NCI-H82 treated with DMSO at 0.1 percent for 48 hours (cell line): ENCODE data around the gene GALNT1.

Experiments
- DNase-seq: peaks from one replicate; lab custom pipeline; 2025; ENCODE audit not compliant: unreplicated experiment; lab: John Stamatoyannopoulos, UW

The GALNT1 gene

DNA sequence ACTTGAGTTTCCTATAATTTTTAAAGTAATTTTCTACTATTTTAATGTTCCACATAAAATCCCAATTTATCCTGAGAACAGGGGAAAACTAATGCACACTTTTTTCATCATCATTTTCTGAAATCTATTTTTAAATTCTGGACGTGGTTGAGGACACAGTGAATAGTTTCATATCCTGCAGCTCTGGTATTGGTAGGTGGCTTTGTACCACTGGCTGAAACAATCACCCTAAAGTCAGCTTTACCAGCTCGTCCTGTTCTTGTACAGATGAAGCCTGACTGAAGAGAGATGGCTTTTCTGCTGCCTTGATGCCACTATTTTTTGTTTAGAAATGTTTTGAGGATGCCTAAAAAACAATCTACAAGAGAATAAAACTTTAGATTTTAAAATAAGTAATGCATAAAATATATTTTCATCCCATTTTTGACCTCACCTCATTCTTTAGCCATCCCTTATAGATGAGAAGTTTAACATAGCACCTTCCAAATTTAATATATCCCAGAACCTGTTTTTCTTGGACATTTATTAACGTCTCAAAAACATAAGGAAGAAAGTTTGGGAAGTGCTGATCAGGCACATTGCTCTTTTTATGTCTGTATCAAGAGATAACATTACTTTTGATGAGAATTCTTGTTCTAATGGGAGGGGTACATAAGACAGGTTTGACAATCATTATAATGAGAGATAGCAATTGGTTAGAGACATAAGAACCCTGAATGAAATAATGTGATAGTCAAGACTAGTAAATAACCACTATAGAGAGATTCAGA, 80.9 kb downstream of the GALNT1 start:
- no peak for DNase-seq

DNA sequence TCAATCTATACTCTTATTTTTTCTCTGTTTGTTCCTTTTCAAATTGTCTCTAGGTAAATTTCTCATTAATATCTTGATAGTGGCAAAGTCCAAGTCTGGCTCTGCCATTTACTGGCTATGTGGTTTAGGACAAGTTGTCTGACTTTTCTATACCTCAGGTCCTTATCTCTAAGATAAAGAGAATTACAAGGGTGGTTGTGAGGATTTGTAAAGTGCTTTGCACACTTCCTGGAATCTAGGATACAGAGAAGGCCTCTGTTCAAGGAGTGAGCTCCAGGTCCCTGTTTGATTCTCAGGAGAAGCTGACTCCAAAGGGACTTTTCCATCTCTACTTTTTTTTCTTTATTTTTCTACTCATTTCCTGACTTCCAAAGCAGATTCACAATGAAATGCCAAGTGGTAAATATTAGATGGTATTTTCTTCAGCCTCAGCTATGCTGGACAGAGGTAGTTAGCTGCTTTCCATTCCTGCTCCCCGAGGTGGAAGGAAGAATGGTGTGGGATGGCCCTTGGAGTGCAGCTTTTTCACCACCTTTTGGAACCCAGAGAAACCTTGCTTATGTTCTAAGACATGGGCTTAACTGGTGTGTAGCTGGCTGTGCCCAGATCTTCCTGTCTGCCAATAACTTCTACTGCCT, 90.5 kb downstream of the GALNT1 start:
- DNase-seq, result no peak

DNA sequence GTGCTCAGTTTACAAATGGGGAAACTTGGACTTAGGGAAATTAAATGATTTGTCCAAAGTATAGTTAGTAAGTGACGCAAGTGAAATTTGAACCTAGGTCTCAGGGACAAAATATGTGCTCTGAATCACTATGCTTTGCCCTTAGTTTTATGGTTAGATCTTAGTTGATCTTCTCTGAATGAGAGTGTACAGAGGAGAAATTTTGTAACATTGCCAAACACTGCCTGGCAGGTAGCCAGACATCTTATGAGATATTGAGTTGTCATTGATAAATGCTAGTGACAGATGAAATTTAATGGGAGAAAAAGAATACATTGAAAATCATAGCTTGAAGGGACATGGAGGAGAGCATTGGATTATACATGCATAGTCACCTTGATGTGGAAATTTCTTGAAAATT, 91.4 kb downstream of the GALNT1 start:
- DNase-seq, result no peak

DNA sequence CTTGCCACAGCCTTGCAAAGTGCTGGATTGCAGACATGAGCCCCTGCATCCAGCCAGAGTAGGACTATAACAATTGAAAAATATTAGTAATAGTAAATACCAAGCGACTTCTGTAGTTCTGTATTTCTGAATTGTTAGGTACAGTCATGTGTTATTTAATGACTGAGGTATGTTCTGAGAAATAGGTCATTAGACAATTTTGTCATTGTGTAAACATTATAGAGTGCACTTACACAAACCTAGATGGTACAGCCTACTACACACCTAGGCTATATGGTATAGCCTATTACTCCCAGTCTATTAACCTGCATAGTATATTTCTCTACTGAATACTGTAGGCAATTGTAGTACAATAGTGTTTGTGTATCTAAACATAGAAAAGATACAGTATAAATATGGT, 92.1 kb downstream of the GALNT1 start:
- DNase-seq, result no peak

DNA sequence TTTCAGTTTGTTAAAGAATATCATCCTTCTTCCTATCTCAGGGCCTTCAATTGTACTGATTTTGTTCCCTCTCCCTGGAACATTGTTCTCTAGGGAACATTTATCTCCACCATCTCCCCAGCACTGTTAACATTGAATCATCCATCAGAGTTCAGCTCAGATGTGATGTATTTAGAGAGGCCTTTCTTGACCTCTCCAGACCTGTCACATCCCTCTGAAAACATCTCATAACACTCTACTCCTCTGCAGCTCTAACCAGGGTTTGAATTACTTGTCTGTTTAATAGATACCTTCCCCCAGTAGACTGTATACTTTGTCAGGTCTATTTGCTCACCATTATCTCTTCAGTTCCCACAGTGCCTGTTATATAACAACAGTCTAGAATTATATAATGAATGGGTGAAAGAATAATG, 98.6 kb downstream of the GALNT1 start:
- DNase-seq, result no peak

DNA sequence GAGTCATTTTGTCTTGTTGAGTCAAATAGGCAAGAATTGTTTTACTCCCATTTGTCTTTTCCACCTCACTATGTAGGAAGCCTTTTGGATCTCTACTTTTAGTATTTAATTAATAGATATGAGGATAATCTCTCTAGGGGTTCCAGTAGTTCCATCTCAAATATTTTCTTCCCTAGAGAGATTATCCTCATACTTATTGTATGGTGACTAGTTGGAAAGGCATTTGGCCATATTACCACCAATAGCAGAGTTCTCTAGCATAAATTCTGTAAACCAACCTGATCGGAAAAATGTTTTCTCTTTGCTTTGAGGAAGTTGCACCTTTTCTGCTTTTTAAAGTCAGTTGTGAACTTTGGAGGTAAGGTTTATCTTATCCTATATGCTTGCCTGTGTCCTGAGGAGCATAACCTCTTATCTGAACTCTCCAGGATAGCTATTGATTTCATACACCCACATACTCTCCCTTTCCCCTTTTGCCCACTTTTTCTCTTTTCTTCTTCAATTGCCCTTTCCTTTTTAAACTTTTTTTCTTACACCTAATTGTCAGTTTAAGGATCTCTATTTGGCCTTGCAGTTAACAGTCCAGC, 100.8 kb downstream of the GALNT1 start:
- no peak for DNase-seq

DNA sequence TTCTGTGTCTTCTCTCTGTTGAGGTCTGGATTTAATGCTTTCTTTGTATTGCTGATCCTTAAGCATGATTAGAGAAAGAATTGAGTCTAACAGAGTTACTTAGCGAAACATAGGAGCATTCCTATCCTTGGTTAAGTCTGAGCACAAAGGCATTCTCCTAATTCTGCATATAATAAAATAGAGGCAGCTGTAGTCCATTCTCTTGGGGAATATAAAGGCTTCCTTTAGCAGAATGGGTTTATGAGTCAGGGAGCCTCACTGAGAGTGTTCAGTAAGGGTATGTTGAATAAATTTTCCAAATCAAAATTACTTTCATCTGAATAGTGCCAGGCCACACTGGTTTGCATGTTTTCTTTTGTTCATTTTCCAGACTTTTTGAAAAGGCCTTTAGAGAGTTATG, 101.5 kb downstream of the GALNT1 start:
- no peak for DNase-seq

DNA sequence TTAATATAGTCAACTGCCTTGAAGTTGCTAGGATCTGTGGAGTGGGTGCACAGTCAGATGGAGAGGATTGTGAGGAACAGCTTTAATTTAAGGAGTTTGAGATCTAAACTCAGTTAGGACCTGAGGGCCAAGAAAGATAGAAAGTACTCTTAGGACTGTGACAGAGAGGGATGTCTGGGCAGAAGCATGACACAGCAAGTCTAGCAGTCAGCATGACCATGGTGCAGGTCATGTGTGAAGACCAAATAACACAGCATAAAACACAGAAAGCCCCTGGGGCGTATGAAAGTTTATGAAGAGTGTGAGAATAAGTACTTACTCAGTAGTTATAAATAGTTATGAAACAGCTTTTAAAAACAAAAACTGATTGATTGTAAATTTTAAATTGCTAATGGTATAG, 107.2 kb downstream of the GALNT1 start:
- DNase-seq, result no peak

DNA sequence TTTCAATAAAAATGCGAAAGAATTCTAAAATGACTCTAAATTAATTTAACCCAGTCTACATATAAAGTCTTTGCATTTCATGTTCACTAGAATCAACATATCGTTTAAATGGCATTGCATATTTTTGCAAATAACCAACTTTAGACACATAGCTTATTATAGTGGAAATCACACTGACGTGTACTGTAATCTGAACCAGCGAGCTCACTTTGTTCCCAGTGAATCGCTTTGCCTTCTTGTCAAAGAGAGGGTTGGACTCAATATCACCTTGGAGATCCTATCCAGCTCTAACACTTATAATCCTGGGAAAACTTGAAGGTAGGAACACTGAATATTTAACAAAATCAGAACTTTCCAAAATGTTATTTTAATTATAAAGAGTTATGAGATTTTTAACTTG, 108.2 kb downstream of the GALNT1 start:
- DNase-seq, result no peak

DNA sequence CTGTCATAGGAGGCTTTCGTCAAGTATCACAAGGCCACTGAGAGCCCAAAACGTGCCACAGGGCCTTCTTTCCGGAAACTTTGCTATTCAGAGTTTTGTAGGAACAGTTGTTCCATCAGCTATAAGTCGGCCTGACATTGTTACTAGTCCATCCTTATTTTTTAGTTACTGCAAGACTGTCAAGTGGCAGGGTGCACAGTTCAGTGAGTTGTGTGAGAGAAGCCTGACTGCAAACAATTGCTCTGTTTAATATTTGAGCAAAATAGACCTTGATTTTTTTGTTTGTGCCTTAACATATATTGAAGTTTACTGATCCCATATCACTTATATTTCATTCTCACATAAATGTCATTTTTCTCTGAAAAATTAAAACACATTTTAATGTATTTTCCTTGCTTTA, 110.1 kb downstream of the GALNT1 start:
- no peak for DNase-seq

DNA sequence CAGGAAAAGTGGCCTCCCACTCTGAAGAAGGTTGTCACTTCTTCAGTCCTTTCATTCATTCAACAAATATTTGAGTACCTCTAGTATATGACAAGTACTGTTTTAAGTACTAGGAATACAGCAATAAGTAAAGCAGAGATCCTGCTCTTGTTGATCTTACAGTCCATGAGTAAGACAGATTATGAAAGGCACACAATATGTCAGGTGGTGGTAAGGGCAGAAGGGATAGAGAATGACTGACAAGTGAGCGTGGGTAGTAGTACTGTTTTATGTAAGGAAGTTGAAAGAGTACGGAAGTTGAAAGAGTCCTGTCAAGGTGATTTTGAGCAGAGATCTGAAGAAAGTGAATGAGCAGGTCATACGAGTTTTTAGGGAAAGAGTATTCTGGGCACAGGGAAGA, 111.3 kb downstream of the GALNT1 start:
- no peak for DNase-seq

DNA sequence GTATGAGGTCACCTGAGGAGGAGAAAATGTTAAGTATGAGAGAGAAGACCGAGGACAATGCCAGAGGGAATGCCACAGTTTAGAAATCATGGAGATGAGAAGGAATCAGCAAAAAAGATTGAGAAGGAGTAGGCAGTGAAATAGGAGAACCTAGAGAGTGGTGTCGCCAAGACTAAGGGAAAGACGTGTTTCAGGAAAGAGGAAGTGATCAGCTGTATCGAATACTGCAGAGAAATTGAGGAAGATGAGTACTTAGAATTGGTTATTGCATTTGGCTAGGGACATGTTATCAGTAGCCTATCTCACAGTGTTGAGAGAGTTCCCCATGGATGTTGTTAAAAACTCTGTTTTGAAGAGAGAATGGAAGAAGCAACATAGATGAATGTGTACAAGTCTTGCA, 112.3 kb downstream of the GALNT1 start:
- no peak for DNase-seq

DNA sequence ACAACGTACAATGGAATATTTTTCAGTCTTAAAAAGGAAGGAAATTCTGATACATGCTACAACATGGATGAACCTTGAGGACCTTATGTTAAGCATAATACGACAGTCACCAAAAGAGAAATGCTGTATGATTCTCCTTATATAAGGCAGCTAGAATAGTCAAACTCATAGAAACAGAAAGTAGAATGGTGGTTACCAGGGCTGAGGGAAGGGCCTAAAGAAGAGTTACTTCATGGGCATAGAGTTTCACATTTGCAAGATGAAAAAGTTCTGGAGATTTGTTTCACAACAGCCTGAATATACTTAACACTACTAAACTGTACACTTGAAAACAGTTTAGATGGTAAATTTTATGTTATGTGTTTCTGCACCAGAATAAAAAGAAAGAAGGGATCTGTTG, 113.3 kb downstream of the GALNT1 start:
- DNase-seq, result no peak

DNA sequence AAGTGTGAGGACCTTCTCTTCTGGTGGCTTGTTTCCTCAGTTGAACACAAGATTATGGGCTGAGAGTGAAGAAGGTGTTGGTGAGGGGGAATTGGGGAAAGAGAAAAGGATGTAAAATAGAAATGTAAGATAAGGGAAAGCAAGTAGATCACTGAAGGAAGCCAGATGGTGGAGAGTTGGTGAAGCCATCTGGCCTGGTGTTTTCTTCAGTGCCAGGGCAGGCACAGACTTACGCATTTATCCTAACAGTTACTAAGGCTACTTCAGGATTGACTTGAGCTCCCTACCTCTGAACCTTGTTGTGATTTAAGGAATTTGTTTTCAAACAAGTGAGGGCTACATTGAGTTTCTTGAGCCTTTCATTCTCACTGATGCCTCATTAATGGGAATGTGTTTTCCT, 113.8 kb downstream of the GALNT1 start:
- peak; percentile 9 for DNase-seq

DNA sequence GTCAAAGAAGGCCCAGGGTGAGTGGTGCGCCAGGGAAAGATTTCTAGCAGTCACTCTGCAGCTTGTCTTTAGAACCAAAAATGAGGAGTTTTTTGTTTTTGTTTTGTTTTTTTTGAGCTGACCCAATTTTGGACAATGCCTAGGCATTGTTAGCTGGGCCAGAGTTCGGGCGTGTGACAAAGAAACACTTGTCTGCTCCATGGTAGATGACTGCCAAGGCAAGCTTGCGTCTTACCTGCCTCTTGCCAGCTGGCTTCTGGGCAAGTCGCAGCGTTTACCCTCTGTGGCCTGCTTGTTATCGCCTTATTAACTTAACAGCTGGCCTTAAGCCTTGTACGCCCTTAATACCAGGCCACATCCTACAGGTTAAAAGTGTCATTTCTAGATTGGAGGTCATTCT, 114.3 kb downstream of the GALNT1 start:
- peak; percentile 10 for DNase-seq

DNA sequence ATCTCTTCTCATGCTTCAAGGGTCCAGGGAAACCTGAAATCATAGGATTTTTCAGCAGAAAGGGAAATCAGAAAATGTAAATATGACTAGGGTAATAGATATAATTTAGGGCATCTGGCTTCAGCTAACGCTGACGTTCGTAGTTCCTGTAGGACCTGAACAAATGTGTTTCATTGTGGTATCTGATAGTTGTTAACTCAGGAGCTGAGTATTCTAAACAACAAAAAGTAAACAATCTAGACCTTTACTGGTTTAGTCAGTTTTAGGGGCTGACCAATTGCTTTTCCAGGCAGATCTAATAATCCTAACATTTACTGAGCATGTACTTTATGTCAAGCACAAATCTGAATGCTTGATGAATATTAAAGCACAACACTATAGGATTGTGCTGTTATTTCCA, 114.8 kb downstream of the GALNT1 start:
- DNase-seq, result no peak

DNA sequence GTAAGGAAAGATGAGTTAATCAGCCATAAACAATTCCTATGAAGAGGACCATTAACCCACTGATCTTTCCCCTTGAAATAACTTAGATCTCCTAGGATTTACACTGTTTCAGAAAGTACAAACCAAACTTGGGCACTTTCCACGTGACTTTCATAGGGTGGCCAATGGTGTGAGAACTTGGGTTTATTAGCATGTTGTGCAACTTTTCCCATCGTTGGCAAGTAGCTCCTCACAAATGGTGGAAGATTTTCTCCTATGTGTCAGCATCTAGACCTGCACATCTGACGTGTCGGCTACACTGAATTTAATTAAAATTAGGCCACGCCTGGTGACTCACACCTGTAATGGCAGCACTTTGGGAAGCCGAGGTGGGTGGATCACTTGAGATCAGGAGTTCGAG, 116.3 kb downstream of the GALNT1 start:
- no peak for DNase-seq

DNA sequence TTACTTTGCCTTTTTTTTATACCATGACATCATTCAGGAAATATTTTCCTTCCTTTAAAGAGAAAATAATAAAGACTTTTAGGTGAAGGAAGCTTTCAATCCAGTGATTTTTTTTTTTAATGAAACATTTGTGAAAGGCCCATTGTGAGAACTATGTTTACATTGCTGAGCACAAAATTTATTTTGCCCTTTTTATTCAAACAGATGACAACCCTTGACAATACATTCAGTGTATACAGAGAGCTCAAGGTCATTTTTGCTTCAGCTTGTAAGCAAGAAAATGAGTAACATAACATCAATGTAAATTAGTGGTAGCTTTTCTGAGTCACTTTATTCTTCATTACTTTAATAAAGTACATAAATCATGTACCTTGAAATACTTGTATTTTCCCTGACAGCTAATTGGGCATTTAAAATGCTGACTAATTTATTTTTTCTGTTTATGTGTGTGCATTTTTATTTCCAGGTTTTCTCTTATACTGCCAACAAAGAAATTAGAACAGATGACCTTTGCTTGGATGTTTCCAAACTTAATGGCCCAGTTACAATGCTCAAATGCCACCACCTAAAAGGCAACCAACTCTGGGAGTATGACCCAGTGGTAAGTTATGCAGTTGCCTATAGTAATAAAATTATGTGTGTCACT, 121.6 kb downstream of the GALNT1 start:
- DNase-seq, result no peak

DNA sequence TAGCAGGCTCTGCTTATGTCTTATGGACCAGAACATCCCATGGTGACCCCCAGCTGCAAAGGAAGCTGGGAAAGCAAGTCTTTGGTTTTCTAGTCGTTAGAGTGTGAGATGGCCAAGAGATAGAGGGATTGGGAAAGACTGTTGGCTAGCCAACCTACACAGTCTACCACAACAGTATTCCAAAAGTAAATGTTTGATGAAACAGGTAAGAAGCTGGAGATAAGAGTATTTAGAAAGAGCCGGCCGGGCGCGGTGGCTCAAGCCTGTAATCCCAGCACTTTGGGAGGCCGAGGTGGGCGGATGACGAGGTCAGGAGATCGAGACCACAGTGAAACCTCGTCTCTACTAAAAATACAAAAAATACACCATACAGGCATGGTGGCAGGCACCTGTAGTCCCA, 124.4 kb downstream of the GALNT1 start:
- DNase-seq, result no peak

DNA sequence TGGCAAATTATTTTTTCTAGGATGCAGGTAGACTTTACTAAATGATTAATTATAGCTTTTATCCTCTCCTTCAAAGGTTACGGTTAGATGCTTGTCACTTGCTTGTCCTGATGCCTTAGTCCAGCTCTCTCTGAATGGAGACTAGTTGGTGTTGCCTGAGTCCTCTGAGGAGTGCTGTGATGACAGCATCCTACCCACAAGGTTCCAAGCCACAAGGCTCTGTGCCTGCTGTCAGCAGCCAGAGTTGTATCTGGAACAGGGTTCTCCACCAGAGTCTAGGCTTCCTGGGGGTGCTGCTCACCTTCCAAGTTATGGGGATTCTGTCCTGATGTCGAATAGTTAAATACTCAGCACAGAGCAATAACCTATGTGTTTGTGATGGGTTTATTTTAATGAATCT, 125.7 kb downstream of the GALNT1 start:
- DNase-seq, result no peak

DNA sequence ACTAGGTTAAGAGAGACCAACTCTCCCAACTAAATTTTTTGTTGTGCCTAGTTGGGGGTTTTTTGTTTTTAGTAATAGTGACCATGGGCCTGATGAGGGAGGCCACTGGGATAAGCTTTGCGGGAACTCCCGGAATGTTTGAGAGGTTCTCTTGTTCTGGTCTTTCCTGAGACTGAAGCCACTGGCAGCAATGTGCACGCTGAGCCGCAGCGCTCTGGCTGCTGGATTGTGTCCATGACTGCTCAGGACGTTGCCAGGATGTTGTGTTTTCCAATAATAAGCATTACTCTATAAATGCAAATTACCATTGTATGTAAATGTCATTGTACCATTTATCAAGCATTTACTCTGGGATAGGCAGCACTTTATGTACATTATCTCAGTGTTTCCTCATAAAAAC, 126.1 kb downstream of the GALNT1 start:
- no peak for DNase-seq

DNA sequence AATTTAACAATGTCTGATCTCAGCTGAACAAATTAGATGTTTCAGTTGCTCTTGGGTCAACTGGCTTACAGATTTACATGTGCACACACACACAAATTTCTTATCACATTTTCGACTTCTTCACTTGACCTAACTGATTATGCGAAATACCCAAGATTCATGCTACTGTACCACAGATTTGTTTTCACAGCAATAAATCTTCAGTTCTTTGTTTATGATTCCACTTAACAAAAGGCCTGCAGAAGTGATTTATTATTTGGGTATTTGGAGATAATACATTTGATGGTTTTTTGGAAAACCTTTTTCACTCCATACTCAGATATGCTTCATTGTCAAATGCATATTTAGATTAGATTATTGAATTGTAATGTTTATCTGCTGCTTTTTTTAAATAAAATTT, 129.0 kb downstream of the GALNT1 start:
- DNase-seq, result no peak
